Epidermal melanocyte (primary cell): Measurements from ENCODE around the gene PIK3R4.

ENCODE experiments used
- DNase-seq: peaks from one replicate; pipeline ENCODE4 v3.0.0; 2011; ENCODE audit warnings: low spot score; ENCODE audit not compliant: insufficient read length

Gene PIK3R4

GRCh38 chr3:130640027-130640426, 106.6 kb downstream of the PIK3R4 start:
- DNase-seq, result no peak

- DNase-seq, result no peak
Observed at GRCh38 chr3:130636480-130637234, 110.0 kb downstream of the PIK3R4 start.

GRCh38 chr3:130635978-130636377, 110.7 kb downstream of the PIK3R4 start:
- no peak for DNase-seq

GRCh38 chr3:130635285-130635684, 111.3 kb downstream of the PIK3R4 start:
- no peak for DNase-seq
